ENCODE results near the gene AADACL4. TPM values are rescaled to one million over a fixed set of nuclear protein-coding genes. Genes with fewer than 3 reads are reported as not detected.

The AADACL4 gene
- total RNA-seq, 4 donors from 2014 or later, result not detected

- H3K4me1 ChIP-seq, result no peaks in the 10 kb centered on the region
- no peaks in the 10 kb centered on the region for H3K36me3 ChIP-seq
- no peaks in the 10 kb centered on the region for H3K27me3 ChIP-seq
- TF ChIP-seq POLR2A (IDR thresholded peaks at IDR 0.05), result no peak
- no peak for TF ChIP-seq CTCF (IDR thresholded peaks at IDR 0.05)
- H3K4me3 ChIP-seq, result no peak overlapping the region
- no peak overlapping the region for H3K27ac ChIP-seq
- no peaks in the 10 kb centered on the region for H3K9me3 ChIP-seq
- no peak for DNase-seq
Observed at GRCh38 chr1:12697397-12697796, 53.5 kb downstream of the AADACL4 start.

- no peak for DNase-seq
- peaks cover 0 to 6% (median 0%) of the 10 kb centered on the region in 4 donors for H3K9me3 ChIP-seq
- H3K4me3 ChIP-seq, result no peak overlapping the region
- no peaks in the 10 kb centered on the region for H3K36me3 ChIP-seq
- H3K4me1 ChIP-seq, result no peaks in the 10 kb centered on the region
- no peak overlapping the region for H3K27ac ChIP-seq
- H3K27me3 ChIP-seq, result no peaks in the 10 kb centered on the region
- no peak for TF ChIP-seq CTCF (IDR thresholded peaks at IDR 0.05)
- no peak for TF ChIP-seq POLR2A (IDR thresholded peaks at IDR 0.05)
Observed at GRCh38 chr1:12703821-12704451, 60.1 kb downstream of the AADACL4 start.

DNA sequence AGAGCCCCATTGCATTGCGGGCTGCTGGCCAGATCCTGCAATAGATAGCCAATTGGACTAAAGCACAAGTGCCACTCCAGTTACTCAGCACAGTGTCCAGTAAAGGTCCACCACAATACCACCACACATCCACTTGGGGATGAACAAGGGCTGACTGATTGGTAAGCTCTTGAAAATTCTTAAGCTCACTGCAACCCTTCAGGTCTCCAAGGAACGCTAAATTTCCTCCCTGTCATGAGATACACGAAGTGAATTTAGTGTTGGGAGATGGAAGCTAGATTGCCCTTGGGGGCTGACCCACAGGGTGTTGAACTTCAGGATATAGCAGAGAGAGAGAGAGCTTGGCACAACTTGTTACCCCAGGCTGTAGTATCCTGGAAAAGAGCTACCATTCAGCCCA lies 62.2 kb downstream of the AADACL4 start:
- Histone ChIP-seq H3K4me1 (no peaks in the 10 kb centered on the region), H3K27me3 (no peaks in the 10 kb centered on the region), H3K4me3 (no peak overlapping the region), H3K36me3 (no peaks in the 10 kb centered on the region), H3K9me3 (peaks cover 0 to 6% (median 0%) of the 10 kb centered on the region in 4 donors), H3K27ac (no peak overlapping the region)
- no peak for DNase-seq
- no peak for TF ChIP-seq CTCF (IDR thresholded peaks at IDR 0.05)
- TF ChIP-seq POLR2A (IDR thresholded peaks at IDR 0.05), result no peak

DNA sequence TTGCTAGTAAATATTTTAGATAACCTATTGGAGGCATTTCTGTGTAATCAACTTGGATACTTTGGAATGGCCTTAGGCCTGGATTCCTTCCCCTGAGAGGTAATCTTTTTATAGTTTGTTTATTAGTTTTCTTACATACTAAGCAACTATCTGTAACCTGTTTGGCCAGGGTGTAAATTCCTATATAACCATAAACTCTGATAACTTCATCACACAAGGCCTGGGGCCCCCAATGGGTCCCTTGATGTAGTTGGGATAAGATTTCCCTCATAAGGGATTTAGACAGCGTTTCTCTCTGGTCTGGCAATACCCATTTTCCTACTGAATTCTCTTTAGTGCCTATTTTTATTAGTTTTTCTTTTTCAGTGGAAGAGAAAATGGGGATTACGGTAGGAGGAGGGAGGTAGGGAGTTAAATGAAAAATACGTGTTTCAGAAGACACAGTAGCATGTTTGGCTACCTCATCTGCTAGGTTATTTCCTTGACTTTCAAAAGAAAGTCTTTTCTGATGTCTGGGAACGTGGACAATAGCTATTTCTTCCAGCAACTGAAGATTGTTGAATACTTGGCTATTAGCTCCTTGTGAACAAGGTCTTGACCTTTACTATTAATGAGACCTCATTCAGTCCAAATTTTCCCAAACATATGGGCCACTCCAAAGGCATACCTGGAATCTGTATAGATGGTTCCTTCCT lies 64.7 kb downstream of the AADACL4 start:
- DNase-seq, result no peak
- TF ChIP-seq POLR2A (IDR thresholded peaks at IDR 0.05) (no peak), CTCF (IDR thresholded peaks at IDR 0.05) (no peak)
- Histone ChIP-seq H3K4me3 (no peak overlapping the region), H3K27me3 (no peaks in the 10 kb centered on the region), H3K36me3 (no peaks in the 10 kb centered on the region), H3K27ac (no peak overlapping the region), H3K4me1 (no peaks in the 10 kb centered on the region), H3K9me3 (peaks cover 0 to 3% (median 0%) of the 10 kb centered on the region in 4 donors)

DNA sequence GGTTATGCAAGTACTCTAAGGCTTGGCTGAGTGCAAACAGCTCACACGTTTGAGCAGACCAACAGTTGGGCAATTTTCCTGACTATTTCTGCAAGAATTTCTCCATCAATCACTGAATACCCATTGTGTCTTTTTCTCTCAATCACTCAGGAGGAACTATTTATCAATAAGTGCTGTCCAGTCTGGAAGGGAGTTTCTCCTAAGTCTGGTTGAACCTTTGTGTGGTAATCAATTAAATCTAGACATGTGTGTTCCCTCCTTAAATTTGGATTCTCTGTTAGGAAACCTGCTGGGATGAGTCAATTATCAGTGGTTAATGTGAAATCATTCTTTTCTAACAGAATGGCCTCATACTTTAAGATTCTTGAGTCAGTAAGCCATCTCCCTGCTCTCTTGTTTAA lies 65.2 kb downstream of the AADACL4 start:
- no peak for DNase-seq
- TF ChIP-seq POLR2A (IDR thresholded peaks at IDR 0.05), result no peak
- no peak for TF ChIP-seq CTCF (IDR thresholded peaks at IDR 0.05)
- no peaks in the 10 kb centered on the region for H3K9me3 ChIP-seq
- H3K27ac ChIP-seq, result no peak overlapping the region
- no peaks in the 10 kb centered on the region for H3K36me3 ChIP-seq
- no peak overlapping the region for H3K4me3 ChIP-seq
- H3K27me3 ChIP-seq, result no peaks in the 10 kb centered on the region
- no peaks in the 10 kb centered on the region for H3K4me1 ChIP-seq
